IgD-negative memory B cell (primary cell): ENCODE data around the gene BCAR3. TPM values are rescaled to one million over a fixed set of nuclear protein-coding genes. Genes with fewer than 3 reads are reported as not detected.
"Not testable (repeated sequence)": the region's sequence is repeated elsewhere in the genome, so short reads cannot be mapped to it uniquely, and the experiment has no call there.

Source experiments
- H3K27ac Mint-ChIP-seq, 3 donors: one replicate each; pipeline ENCODE4 v1.8.0; 2020 to 2022; ENCODE audit warnings: mild to moderate bottlenecking in 3 of 3, mixed read lengths in 3 of 3, moderate library complexity in 1 of 3
- H3K27me3 Mint-ChIP-seq: one replicate; pipeline ENCODE4 v1.8.0; 2021; ENCODE audit warnings: mixed read lengths
- H3K36me3 Mint-ChIP-seq: one replicate; pipeline ENCODE4 v1.8.0; 2020; ENCODE audit warnings: mild to moderate bottlenecking, mixed read lengths
- H3K4me1 Mint-ChIP-seq, 3 donors: one replicate each; pipeline ENCODE4 v1.8.0; 2020 to 2022; ENCODE audit warnings: mixed read lengths in 3 of 3, mild to moderate bottlenecking in 1 of 3
- H3K4me3 Mint-ChIP-seq, 4 donors: one replicate each; pipeline ENCODE4 v1.8.0; 2020 to 2022; ENCODE audit warnings: mild to moderate bottlenecking in 4 of 4, mixed read lengths in 4 of 4, moderate library complexity in 3 of 4
- H3K9me3 Mint-ChIP-seq, 3 donors: one replicate each; pipeline ENCODE4 v1.8.0; 2020 to 2021; ENCODE audit warnings: mixed read lengths in 3 of 3, mild to moderate bottlenecking in 1 of 3
- polyA plus RNA-seq: library from polyadenylated mRNA; unstranded; fragments of 300-500 nt; fragmentation: Illumina TruSeq; gene quantifications from one replicate; pipeline ENCODE4 v1.2.3, GENCODE V29; 2021

BCAR3 gene
- polyA plus RNA-seq, 1 donor from 2014 or later: 2.7 TPM

GRCh38 chr1:93592551-93592949, 89.1 kb downstream of the BCAR3 start:
- no peaks in the 10 kb centered on the region for H3K27me3 Mint-ChIP-seq
- H3K9me3 Mint-ChIP-seq: no peaks in the 10 kb centered on the region
- H3K36me3 Mint-ChIP-seq: peaks cover 9% of the 10 kb centered on the region
- H3K27ac Mint-ChIP-seq: peak overlapping the region in 2 of 3 donors; percentile 26 to 51
- no peak overlapping the region for H3K4me3 Mint-ChIP-seq
- H3K4me1 Mint-ChIP-seq: peaks cover 6 to 11% (median 7%) of the 10 kb centered on the region in 3 donors

GRCh38 chr1:93591676-93592550, 89.7 kb downstream of the BCAR3 start:
- Mint-ChIP-seq H3K4me1 (peaks cover 6 to 9% (median 7%) of the 10 kb centered on the region in 3 donors), H3K27ac (peak overlapping the region in 2 of 3 donors; percentile 26 to 51), H3K9me3 (no peaks in the 10 kb centered on the region), H3K36me3 (peaks cover 9% of the 10 kb centered on the region), H3K4me3 (peak overlapping the region in 2 of 4 donors; percentile 86 to 89), H3K27me3 (no peaks in the 10 kb centered on the region)

DNA sequence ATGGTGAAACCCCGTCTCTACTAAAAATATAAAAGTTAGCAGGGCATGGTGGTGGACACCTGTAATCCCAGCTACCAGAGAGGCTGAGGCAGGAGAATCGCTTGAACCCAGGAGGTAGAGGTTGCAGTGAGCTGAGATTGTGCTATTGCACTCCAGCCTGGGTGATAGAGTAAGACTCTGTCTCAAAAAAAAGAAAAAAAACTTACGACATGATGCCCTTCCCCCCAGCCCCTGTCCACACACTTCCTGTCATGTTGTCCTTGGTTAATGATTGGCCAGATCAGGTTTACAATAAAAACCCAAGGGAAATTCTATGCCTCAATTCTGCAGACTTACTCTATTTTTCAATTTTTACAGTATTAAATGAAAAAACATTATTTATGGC, 90.4 kb downstream of the BCAR3 start:
- H3K9me3 Mint-ChIP-seq, H3K36me3 Mint-ChIP-seq, H3K4me1 Mint-ChIP-seq, H3K27me3 Mint-ChIP-seq: not testable (repeated sequence)
- Mint-ChIP-seq H3K4me3 (peak overlapping the region in 2 of 4 donors; percentile 18 to 86), H3K27ac (peak overlapping the region in 1 of 3 donors; percentile 51)

- Mint-ChIP-seq H3K4me3 (no peak overlapping the region), H3K9me3 (no peaks in the 10 kb centered on the region), H3K4me1 (peaks cover 6 to 9% (median 7%) of the 10 kb centered on the region in 3 donors), H3K27me3 (no peaks in the 10 kb centered on the region), H3K36me3 (peaks cover 10% of the 10 kb centered on the region), H3K27ac (no peak overlapping the region)
Observed at GRCh38 chr1:93588955-93589354, 92.7 kb downstream of the BCAR3 start.

- Mint-ChIP-seq H3K27ac (no peak overlapping the region), H3K4me1 (peaks cover 6 to 7% (median 7%) of the 10 kb centered on the region in 3 donors), H3K4me3 (no peak overlapping the region), H3K36me3 (peaks cover 10% of the 10 kb centered on the region), H3K27me3 (no peaks in the 10 kb centered on the region), H3K9me3 (no peaks in the 10 kb centered on the region)
Observed at GRCh38 chr1:93588206-93588605, 93.4 kb downstream of the BCAR3 start.

DNA sequence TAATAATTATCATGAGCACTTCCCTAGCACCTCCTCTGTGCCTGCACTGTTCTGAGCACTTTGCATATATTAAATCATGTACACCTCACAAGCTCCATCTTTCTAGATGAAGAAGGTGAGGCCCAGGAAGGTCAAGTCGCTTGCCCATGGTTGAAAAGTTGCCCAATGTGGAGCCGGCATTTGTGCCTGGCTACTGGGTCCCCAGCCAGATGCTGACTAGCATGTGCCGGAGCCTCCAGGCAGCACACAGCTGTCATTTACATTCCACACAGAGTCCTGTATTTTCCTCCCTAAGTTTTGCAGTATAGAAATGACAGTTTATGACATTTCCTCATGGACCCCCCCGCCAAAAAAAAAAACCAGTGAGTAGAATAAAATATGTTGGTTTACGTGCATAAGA, 94.3 kb downstream of the BCAR3 start:
- no peaks in the 10 kb centered on the region for H3K27me3 Mint-ChIP-seq
- H3K4me3 Mint-ChIP-seq: no peak overlapping the region
- H3K4me1 Mint-ChIP-seq: peaks cover 6 to 7% (median 6%) of the 10 kb centered on the region in 3 donors
- no peak overlapping the region for H3K27ac Mint-ChIP-seq
- H3K36me3 Mint-ChIP-seq: peaks cover 13% of the 10 kb centered on the region
- H3K9me3 Mint-ChIP-seq: no peaks in the 10 kb centered on the region

DNA sequence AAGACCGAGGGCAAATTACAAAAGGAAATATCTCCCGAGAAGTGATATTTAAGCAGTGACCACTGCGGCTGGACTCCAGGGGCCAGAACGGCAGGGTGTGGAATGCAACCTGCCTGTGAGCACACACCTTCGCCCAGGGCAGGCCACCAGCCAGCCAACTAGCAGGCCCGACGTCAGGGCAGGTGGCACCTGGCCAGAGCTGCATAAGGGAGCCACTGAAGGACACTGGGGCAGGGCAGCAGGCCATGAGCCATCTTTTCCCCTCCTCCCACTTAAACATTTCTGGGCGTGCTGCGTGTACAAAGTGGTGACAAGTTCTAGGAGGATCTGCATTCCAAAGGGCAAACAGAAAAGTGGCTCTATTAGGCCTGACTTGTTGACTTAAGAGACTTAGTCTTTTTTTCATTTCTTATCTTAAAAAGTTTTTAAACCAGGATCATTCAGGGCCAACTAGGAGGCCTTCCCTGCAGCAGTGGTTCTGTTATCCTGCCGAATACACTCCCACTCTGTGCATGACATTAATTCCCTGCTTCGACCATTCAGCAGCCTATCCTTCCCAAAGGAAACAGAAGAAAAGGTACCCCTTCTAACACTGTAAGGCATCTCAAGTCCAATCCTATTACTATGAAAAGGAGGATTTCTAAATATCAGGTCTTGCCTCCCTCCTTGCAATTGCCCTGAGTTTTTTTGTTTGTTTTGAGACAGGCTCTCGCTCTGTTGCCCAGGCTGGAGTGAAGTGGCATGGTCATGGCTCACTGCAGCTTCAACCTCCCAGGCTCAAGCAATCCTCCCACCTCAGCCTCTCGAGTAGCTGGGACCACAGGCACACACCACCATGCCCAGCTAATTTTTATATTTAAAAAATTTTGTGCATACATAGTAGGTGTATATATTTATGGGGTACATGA, 96.3 kb downstream of the BCAR3 start:
- Mint-ChIP-seq H3K27ac (no peak overlapping the region), H3K27me3 (no peaks in the 10 kb centered on the region), H3K4me1 (no peaks in the 10 kb centered on the region), H3K4me3 (no peak overlapping the region), H3K9me3 (no peaks in the 10 kb centered on the region), H3K36me3 (peaks cover 13% of the 10 kb centered on the region)

- H3K4me1 Mint-ChIP-seq: no peaks in the 10 kb centered on the region
- peak overlapping the region in 1 of 3 donors; percentile 28 for H3K27ac Mint-ChIP-seq
- no peaks in the 10 kb centered on the region for H3K27me3 Mint-ChIP-seq
- peaks cover 9% of the 10 kb centered on the region for H3K36me3 Mint-ChIP-seq
- no peaks in the 10 kb centered on the region for H3K9me3 Mint-ChIP-seq
- H3K4me3 Mint-ChIP-seq: no peak overlapping the region
Observed at GRCh38 chr1:93584261-93585003, 97.2 kb downstream of the BCAR3 start.

DNA sequence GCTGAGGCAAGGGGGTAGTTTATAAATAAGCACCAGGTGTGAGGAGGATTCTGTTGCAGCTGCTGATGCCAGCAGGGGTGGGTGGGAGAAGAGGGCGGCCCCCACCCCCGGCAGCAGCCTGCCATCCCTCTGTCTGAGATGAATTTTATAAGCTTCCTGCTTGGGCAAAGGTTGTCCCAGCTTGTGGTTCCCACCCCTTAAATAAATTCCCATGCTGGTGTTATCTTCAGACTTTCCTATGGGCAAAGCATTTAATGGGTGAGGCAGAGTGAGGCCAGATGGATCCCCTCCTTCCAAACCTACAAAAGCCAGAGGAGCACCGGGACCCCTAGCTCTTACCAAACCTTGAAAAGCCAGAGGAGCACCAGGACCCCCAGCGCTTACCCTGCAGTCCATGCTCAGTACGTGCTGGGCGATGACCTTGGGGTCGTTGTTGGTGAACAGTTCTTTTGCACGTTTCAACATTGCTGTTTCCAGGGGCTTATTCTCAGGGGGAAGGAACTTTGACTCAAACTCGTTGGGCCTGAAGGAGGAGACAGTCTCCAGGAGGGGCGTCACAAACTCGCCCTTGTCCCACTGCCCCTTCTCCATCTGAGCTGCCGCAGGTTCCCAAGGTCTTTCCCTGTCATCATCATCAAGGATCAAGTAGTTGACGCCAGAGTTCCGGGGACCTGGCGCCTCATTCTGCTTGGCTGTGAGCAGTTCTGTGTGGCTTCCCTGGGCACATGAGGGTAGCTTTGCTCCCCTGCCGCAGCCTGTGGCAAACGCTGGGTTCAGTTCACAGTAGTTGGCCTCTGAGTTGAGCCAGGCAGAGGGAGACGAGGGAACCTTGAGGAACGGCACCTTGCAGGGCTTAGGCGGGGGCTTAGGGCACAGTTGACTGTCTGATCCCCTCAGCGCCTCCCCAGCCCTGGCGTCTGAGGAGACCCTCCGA, 99.5 kb downstream of the BCAR3 start:
- H3K27ac Mint-ChIP-seq: no peak overlapping the region
- no peak overlapping the region for H3K4me3 Mint-ChIP-seq
- H3K36me3 Mint-ChIP-seq: peaks cover 6% of the 10 kb centered on the region
- no peaks in the 10 kb centered on the region for H3K27me3 Mint-ChIP-seq
- peaks cover 0 to 1% (median 0%) of the 10 kb centered on the region in 3 donors for H3K4me1 Mint-ChIP-seq
- no peaks in the 10 kb centered on the region for H3K9me3 Mint-ChIP-seq

- no peaks in the 10 kb centered on the region for H3K9me3 Mint-ChIP-seq
- H3K4me3 Mint-ChIP-seq: no peak overlapping the region
- peaks cover 4% of the 10 kb centered on the region for H3K36me3 Mint-ChIP-seq
- no peak overlapping the region for H3K27ac Mint-ChIP-seq
- no peaks in the 10 kb centered on the region for H3K27me3 Mint-ChIP-seq
- peaks cover 0 to 1% (median 0%) of the 10 kb centered on the region in 3 donors for H3K4me1 Mint-ChIP-seq
Observed at GRCh38 chr1:93579891-93580290, 101.7 kb downstream of the BCAR3 start.

DNA sequence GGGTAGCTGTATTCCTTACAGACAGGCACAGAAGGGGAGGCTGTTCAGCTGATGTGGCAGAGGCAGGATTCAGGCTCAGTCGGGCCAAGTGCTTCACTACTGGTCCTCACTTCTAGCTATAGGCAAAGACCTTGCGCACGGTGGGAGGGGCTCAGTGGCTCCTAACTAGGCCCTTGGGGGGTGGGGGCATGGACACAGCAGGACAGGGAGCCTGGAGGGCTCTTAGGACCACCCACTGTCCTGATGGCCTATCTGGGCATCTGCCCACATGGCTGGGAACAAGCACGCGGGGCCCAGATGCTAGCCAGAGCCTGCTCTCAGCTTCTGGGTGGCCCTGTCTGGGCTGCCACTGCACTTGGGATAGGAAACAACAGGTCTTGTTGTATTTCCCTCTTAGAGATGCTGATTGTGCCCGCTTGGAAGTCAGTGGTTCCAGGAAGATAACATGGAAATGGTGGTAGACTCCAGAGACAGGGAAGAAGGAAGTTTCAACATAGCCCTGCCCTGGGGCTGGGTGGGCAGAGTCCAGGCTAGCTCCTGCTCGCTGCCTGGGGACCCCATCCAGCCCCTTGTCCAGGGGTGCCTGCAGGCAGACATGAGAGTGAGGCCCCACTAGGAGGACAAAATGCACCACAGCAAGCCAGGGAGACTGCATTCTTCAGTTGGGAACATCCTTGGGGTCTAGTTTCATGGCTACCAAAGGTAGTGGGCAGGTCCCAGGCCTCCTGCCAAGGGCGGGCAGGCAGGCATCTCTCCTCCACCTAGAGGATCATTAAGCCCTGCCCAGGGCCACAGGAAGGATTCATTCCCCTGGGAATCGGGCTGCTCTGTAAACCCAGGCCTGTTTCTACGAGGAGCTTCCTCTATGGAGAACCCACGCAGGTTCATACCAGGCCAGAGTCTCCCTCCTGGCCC, 102.5 kb downstream of the BCAR3 start:
- no peak overlapping the region for H3K4me3 Mint-ChIP-seq
- H3K27me3 Mint-ChIP-seq: no peaks in the 10 kb centered on the region
- no peak overlapping the region for H3K27ac Mint-ChIP-seq
- peaks cover 0 to 1% (median 0%) of the 10 kb centered on the region in 3 donors for H3K4me1 Mint-ChIP-seq
- H3K9me3 Mint-ChIP-seq: no peaks in the 10 kb centered on the region
- H3K36me3 Mint-ChIP-seq: peaks cover 9% of the 10 kb centered on the region

GRCh38 chr1:93578433-93578830, 103.2 kb downstream of the BCAR3 start:
- no peak overlapping the region for H3K27ac Mint-ChIP-seq

More at GRCh38 chr1:93578433-93578830, 103.2 kb downstream of the BCAR3 start:
- H3K9me3 Mint-ChIP-seq: no peaks in the 10 kb centered on the region
- no peak overlapping the region for H3K4me3 Mint-ChIP-seq
- no peaks in the 10 kb centered on the region for H3K27me3 Mint-ChIP-seq
- H3K36me3 Mint-ChIP-seq: peaks cover 9% of the 10 kb centered on the region
- peaks cover 0 to 1% (median 0%) of the 10 kb centered on the region in 3 donors for H3K4me1 Mint-ChIP-seq
